Measurements from ENCODE around the gene PRKCQ.
A peak's percentile ranks its signal among the peaks of the same experiment; 100 is the strongest.

PRKCQ gene

DNA sequence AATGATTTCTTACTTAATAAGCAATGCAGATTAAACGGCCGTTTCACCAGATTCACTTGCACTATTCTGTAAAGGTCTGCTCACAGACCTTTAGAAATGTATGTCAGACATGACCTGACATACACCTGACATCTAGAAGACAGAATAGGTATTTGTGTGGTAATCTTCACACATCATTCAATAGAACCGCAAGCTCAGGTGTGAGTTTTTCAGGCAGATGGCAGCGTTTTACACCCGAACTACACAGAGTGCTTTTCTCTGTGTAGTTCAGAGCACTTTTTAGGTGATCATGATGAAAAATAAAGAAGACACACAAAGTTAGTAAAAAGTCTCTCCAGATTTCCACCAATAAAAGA, 63.2 kb downstream of the PRKCQ start:
- peak; percentile 29 for DNase-seq

GRCh38 chr10:6516281-6516928, 63.7 kb downstream of the PRKCQ start:
- peak; percentile 73 for DNase-seq

- DNase-seq, result peak; percentile 97
Observed at GRCh38 chr10:6514844-6515780, 65.0 kb downstream of the PRKCQ start.

GRCh38 chr10:6514180-6514579, 65.9 kb downstream of the PRKCQ start:
- no peak for DNase-seq

DNA sequence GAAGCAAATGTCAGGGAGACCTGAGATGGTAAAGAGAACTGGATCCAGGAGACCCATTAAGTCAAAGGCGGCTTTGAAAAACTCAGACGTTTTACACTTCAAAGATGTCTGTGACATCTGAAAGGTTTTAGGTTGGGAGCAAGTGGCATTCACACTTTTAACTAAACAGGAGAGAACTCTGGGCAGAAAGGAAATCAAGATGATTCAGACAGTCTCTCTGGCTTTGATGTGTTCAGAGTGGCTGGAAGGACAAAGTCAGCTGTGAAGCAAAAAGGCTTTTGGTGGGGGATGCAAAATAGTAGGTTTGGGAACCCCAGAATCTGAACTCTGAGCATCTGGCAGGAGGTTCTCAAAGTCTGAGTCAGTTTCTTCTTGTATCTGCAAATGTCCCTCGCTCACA, 66.6 kb downstream of the PRKCQ start:
- no peak for DNase-seq

- no peak for DNase-seq
Observed at GRCh38 chr10:6512182-6512581, 67.9 kb downstream of the PRKCQ start.

DNA sequence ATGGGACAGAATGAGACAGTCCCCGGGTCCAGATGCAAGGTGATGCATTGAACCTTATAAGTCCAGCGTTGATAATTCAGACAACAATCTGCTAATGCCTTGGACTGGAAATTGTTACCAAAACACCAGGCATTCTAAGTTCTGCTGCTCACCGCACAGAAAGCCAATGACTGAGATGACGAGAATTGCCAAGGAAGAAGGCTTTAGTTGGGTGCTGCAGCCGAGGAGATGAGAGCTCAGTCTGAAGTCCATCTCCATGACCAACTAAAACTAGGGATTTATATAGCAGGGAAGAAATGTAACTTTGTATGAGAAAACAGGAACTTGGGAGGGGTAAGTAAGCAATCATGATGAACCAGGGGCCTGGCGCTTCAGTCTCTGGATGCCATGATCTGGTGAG, 68.7 kb downstream of the PRKCQ start:
- DNase-seq, result no peak

- DNase-seq, result no peak
Observed at GRCh38 chr10:6507311-6507710, 72.8 kb downstream of the PRKCQ start.

GRCh38 chr10:6505300-6505699, 74.8 kb downstream of the PRKCQ start:
- no peak for DNase-seq

DNA sequence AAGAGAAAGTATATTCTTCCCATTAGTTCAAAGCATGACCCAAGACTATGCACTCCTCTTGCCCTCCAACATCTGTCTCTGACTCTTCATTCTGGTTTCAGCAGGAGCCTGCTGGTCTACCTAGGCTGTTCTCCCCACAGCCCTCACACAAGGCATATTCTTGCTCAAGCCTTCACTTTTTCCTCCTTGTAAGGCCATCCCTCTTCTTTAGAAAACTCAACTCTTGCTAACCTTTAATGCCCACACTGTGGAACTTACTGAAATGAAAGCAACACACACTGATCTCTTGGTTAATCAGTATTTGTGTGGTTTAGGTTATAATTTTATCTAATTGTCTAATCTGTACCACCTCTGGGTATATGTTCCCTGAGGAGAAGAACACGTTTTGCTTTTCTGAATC, 75.8 kb downstream of the PRKCQ start:
- DNase-seq, result peak; percentile 34

DNA sequence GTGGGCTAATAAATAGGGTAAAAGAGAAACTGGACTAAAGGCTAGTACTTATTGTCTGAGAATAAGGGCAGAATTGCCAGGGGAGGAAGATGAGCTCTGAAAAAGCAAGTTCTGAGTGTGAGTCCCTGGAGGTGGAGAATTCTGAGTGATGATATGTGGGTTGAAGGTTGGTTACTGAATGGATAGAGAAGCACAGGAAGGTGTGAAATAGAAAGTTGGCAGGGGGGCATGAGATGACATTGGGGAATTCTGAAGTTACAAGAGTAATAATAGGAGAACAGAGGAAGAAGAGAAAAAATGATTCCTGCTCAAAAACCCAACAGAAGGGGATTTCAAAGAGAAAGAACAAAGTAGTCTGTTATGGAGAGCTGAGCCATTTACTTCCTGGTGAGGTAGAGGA, 76.9 kb downstream of the PRKCQ start:
- no peak for DNase-seq

DNA sequence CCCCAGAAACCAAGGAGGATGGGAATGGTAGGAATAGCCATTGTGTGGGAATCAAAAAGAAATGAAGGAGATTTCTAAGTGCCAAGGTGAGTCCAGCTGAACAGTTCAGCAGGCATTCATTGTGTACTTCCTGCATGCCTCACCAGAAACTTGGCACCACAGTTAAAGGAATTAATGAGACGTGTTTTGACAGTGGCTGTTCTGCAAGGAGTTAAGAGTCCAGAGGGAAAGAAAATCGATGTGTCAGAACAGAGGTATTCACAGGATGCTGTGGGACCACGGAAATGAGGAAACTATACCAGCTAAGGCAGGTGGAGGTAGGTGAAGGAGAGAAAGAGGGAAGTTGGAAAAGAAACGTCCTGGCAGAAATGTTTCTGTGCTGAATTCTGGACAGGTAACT, 78.1 kb downstream of the PRKCQ start:
- DNase-seq, result no peak

DNA sequence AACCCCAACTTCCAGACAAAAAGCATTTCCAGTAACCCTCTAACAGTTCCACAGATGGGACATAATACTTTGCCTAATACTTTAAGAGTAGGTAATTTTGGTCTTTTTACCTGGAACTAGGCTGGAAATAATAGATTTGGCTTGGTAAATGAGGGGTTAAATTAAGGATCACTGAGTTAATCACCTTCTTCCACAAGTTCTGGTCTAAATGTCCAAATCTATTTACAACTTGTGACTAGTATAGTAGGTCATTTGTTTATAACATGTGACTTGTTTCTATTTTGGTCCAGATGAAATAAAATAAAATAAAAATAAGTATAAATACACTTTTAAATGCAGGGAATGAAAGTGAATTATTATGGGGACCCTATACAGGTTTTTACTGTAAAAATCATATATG, 80.1 kb downstream of the PRKCQ start:
- no peak for DNase-seq

- DNase-seq, result no peak
Observed at GRCh38 chr10:6498771-6499170, 81.3 kb downstream of the PRKCQ start.

DNA sequence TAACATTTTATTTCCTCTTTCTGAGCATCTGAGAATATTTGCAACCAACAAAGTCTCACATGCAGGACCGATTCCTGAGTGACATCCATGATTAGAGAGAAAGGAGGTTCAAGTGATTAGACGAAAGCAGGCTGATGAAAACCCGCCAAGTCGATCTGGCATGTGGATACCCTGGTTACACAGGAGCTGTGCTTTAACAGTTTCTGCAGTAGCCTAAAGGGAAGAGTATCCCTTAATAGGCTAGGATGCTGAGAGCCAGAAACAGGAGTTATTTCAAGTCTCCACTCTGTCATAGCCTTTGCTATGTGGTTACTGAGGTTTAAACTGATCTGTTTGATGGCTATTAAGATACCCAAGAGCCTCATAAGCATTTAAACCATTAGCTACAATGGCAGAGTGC, 82.5 kb downstream of the PRKCQ start:
- no peak for DNase-seq

GRCh38 chr10:6494936-6495592, 85.0 kb downstream of the PRKCQ start:
- DNase-seq, result no peak

DNA sequence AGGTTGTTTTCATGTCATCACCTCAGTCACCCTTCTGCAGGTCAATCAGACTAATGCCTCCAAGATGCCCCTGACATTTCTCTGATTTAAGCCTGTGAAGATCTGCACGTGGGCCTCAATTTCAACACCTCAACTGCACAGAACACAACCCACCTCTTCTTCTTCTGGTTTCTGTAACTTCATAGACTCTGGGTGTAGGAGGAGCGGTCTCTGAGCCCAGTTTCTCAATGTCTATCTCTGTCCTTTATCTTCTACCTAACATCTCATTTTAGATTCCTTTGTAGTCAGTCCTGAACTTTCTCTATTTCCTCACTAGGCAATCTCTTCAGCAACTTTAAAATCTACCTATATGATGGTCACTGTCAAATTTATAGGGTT, 85.6 kb downstream of the PRKCQ start:
- no peak for DNase-seq

DNA sequence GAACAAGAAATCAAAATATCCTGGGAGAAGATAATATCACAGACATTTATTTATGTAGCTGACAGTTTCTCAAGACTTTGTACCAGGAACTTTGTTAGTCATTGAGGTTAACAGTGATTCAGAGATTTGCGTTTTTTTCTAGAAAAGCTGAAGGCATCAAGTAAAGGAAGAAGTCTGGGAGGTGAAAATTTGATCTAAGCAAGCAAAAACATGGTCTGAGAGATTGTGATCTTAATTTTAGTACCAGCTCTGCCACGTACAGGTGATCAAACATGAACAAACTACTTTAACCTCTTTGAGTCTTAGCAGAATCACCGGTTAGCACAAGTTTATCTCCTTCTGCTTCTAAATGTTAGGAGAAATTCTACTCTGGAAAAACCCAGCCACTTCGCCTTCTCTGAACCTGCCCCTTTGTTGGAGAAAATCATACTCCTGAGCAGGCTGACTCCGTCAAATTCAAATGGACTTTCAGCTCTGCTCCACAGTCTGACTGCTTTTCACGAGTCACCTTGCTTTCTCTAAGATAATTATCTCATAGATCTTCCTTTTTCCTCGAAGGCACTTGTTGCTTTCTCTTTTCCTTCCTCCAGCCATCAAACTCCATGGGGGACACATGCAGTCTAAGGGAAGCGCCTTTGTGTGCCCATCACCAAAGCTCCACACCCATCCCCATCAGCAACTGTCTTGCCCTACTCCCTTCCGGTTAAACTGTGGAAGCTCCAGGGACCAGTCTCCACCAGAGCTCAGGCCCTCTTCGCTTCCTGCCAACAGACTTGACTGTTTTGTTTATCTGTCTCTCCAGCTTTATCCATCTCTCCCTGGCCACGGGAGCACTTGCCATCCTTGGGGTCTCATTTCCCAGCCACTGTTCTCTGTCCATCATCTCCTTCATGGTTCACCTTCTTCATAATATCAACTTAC, 86.3 kb downstream of the PRKCQ start:
- no peak for DNase-seq

GRCh38 chr10:6492896-6493295, 87.2 kb downstream of the PRKCQ start:
- DNase-seq, result no peak

GRCh38 chr10:6491841-6492609, 88.1 kb downstream of the PRKCQ start:
- no peak for DNase-seq

- DNase-seq, result no peak
Observed at GRCh38 chr10:6490614-6491013, 89.5 kb downstream of the PRKCQ start.

- DNase-seq, result peak; percentile 27
Observed at GRCh38 chr10:6487920-6488319, 92.2 kb downstream of the PRKCQ start.
